Measurements from ENCODE around the gene TTLL11. TPM values are rescaled to one million over a fixed set of nuclear protein-coding genes. Genes with fewer than 3 reads are reported as not detected.

The TTLL11 gene
- total RNA-seq, 1 experiment from 2014 or later = 1.5 TPM

GRCh38 chr9:121818841-121819427, 274.2 kb downstream of the TTLL11 start:
- H3K4ac ChIP-seq (ENCODE audit: low read depth, low read length) = no peak overlapping the region
- no peak overlapping the region for H3K18ac ChIP-seq (ENCODE audit: insufficient read length, low read depth, low read length)
- H2BK20ac ChIP-seq (ENCODE audit: low read depth, low read length, poor library complexity, severe bottlenecking) = no peak overlapping the region
- no peak overlapping the region for H3K27ac ChIP-seq (ENCODE audit: insufficient read length, low read depth, low read length)
- H3K9me3 ChIP-seq (ENCODE audit: control insufficient read depth, low read depth, low read length) = no peaks in the 10 kb centered on the region
- H3K23ac ChIP-seq (ENCODE audit: insufficient read length, low read depth, low read length) = no peak overlapping the region
- H4K5ac ChIP-seq (ENCODE audit: insufficient read length, low read depth, low read length) = no peak overlapping the region
- H3K4me3 Mint-ChIP-seq = peak overlapping the region in 1 of 2 experiments; percentile 60; a peak in 2 of 5 replicates
- no peak overlapping the region for H2AFZ ChIP-seq (ENCODE audit: low read length)
- no peaks in the 10 kb centered on the region for H4K20me1 ChIP-seq (ENCODE audit: control insufficient read depth, insufficient read depth, insufficient read length)
- H3K9me3 Mint-ChIP-seq = peaks cover 0 to 4% of the 10 kb centered on the region in 2 experiments; a peak in 2 of 5 replicates
- whole genome bisulfite sequencing (ENCODE audit: extremely low coverage, insufficient read length, low lambda C conversion rate) = no CpG with 5 or more reads among the region's 12 CpGs
- no peak overlapping the region for H2BK15ac ChIP-seq (ENCODE audit: low read depth, low read length)
- no peaks in the 10 kb centered on the region for H3K79me1 ChIP-seq (ENCODE audit: insufficient read depth, low read depth, low read length, poor library complexity, severe bottlenecking)
- H2BK12ac ChIP-seq (ENCODE audit: insufficient read length, low read depth, low read length) = no peak overlapping the region
- peaks cover 10% of the 10 kb centered on the region for H3K27me3 Mint-ChIP-seq (ENCODE audit: low read depth)
- no peaks in the 10 kb centered on the region for H3K23me2 ChIP-seq (ENCODE audit: insufficient read length, low read depth, low read length, poor library complexity, severe bottlenecking)
- H3K14ac ChIP-seq (ENCODE audit: insufficient read depth, low read length) = no peak overlapping the region
- no peak overlapping the region for H2BK5ac ChIP-seq (ENCODE audit: insufficient read length, low read length)
- H3K27me3 ChIP-seq (ENCODE audit: insufficient read depth, low read length) = no peaks in the 10 kb centered on the region
- no peak overlapping the region for H3T11ph ChIP-seq (ENCODE audit: low read length)
- H3K4me2 ChIP-seq (ENCODE audit: insufficient read depth, insufficient read length, low read length) = no peak overlapping the region
- H2BK120ac ChIP-seq (ENCODE audit: low read depth, low read length, poor library complexity, severe bottlenecking) = no peak overlapping the region
- H3K4me1 ChIP-seq (ENCODE audit: insufficient read depth, low read length) = peaks cover 7% of the 10 kb centered on the region; the same call in 1 of the 2 replicates
- H3K56ac ChIP-seq (ENCODE audit: insufficient read length, low read depth, low read length) = no peak overlapping the region
- no peak overlapping the region for H3K9ac ChIP-seq (ENCODE audit: extremely low read depth, insufficient read length, low read length)
- no peak for DNase-seq
- H3K4me1 Mint-ChIP-seq = peaks cover 39 to 57% of the 10 kb centered on the region in 2 experiments
- no peaks in the 10 kb centered on the region for H3K79me2 ChIP-seq (ENCODE audit: insufficient read depth, low read length)
- no peak for TF ChIP-seq CTCF (conservative IDR thresholded peaks at IDR 0.05)
- no peaks in the 10 kb centered on the region for H3K36me3 Mint-ChIP-seq (ENCODE audit: insufficient read depth in 1 of 3, low read depth in 3 of 3)
- H4K91ac ChIP-seq (ENCODE audit: insufficient read length, low read depth, low read length) = no peak overlapping the region
- H3K27ac Mint-ChIP-seq = no peak overlapping the region
- H4K8ac ChIP-seq (replicated peaks; ENCODE audit: insufficient read length, low read depth, low read length) = no peak overlapping the region
- no peak overlapping the region for H2AK5ac ChIP-seq (ENCODE audit: insufficient read length, low read length)

Measured in H9 (cell line).